Measurements from ENCODE around the gene EGFL7. TPM values are rescaled to one million over a fixed set of nuclear protein-coding genes. Genes with fewer than 3 reads are reported as not detected.

Gene EGFL7
- total and polyA plus RNA-seq, 11 donors, result 56.4 to 142 (median 94.5) TPM

DNA sequence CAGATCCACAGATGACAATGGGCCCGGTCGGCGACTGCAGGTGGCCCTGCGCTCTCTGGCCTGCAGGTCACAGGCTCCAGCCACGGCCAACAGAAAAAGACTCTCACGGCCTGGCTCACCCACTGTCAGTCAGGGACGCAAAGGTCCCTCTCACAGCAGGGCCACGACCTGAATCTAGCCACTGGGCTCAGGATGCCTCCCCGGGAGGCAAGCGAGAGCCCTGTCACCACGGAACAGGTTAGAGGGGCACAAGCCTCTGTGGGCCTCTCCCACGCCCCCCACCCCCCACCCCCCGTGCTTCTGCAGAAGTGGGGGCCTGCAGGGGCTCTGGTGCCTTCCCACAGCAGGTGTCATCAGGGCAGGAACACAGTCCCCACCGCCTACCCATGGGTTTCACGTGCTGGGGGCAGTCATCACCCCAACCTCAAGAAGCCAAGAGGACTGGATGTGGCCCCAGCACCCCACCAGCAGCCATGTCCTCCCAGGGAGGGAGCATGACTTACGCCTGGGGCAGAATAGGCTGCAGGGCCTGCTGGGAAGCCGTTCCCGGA is 17.3 kb upstream of the EGFL7 start:
- WGBS, 4 donors, result 51 to 87% (median 58%) methylated on average over 12 to 18 of the region's 18 CpGs
- intact Hi-C loops (cut with DNase I), result loop anchor here in 1 of 10 donors (2.0 kb wide), 1 partner anchor 13 kb away; no protein-coding TSS in a partner anchor
- Histone ChIP-seq H3K27ac (peak overlapping the region; percentile 78 to 99 (median 94)), H3K4me3 (peak overlapping the region in 11 of 12 donors; percentile 28 to 64 (median 53)), H3K4me1 (peaks cover 4 to 77% (median 50%) of the 10 kb centered on the region in 12 donors), H3K27me3 (peaks cover 0 to 3% (median 0%) of the 10 kb centered on the region in 9 donors), H3K9me3 (no peaks in the 10 kb centered on the region), H3K36me3 (no peaks in the 10 kb centered on the region)
- DNase-seq (peak in 1 of 5 donors; percentile 34), ATAC-seq (peak in 1 of 4 donors; percentile 1)
- TF ChIP-seq POLR2A (IDR thresholded peaks at IDR 0.05), result no peak
- no peak for TF ChIP-seq CTCF (IDR thresholded peaks at IDR 0.05)

DNA sequence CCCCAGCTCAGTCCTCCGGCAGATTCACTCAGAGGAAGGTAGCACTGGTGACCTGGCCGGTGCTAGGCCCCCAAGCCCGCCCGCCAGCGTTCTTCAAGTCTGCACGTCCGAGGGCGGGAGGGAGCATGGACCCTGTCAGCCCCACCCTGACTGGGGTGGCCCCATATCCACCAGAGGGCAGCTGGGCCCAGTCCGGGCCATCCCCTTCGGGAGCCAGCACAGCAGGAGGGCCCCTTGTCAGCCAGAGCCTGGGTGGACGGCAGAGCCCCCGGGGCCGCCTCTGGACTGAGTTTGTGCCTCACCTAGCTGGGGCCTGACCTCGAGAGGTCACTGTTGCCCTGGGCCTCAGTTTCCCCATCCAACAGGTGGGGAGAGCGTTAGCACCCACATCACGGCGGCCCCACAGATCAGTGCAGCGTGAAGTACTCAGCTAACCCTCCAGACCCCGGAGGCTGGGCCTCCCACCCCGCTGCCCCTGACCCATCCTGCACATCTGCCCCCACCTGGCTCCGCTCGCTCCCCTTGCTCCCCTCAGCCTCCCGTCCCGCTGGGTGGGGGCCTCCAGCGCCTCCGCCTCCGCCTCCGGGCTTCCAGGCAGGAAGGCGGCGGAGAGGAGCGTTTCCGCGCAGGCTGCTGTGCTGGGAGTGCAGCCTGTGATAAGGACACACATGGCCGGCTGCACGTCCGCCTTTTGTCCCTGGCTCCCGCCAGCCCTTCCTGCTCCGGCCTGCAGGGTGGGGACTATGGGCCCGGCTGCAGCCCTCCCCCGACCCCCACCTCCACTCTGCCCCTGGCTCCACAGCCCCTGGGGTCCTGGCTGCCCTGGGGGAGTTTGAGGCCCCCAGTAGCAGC is 16.6 kb upstream of the EGFL7 start:
- peak; percentile 49 to 73 (median 67) for ATAC-seq
- Histone ChIP-seq H3K9me3 (no peaks in the 10 kb centered on the region), H3K4me1 (peaks cover 4 to 74% (median 43%) of the 10 kb centered on the region in 12 donors), H3K27ac (peak overlapping the region; percentile 78 to 99 (median 94)), H3K36me3 (no peaks in the 10 kb centered on the region), H3K4me3 (peak overlapping the region; percentile 19 to 64 (median 52)), H3K27me3 (peaks cover 0 to 3% (median 0%) of the 10 kb centered on the region in 9 donors)
- intact Hi-C loops (cut with DNase I), result loop anchor here in 4 of 10 donors (1.0 to 2.0 kb wide), 3 partner anchors 13 to 17 kb away; partner anchors contain the start of gene EGFL7 (in 3 of the 4)
- TF ChIP-seq CTCF (IDR thresholded peaks at IDR 0.05) (peak in 8 of 12 donors; percentile 9 to 42 (median 26)), POLR2A (IDR thresholded peaks at IDR 0.05) (no peak)
- peak; percentile 88 to 93 (median 88) for DNase-seq
- 24 to 51% (median 31%) methylated on average over 12 to 40 of the region's 40 CpGs for WGBS, 4 donors

- Histone ChIP-seq H3K36me3 (no peaks in the 10 kb centered on the region), H3K27ac (peak overlapping the region; percentile 78 to 99 (median 94)), H3K4me3 (peak overlapping the region; percentile 19 to 64 (median 52)), H3K4me1 (peaks cover 0 to 71% (median 40%) of the 10 kb centered on the region in 12 donors), H3K9me3 (no peaks in the 10 kb centered on the region), H3K27me3 (peaks cover 0 to 3% (median 0%) of the 10 kb centered on the region in 9 donors)
- DNase-seq (peak; percentile 22 to 67 (median 35)), ATAC-seq (no peak)
- intact Hi-C loops (cut with DNase I), result loop anchor here in 3 of 10 donors (1.0 to 2.0 kb wide), 2 partner anchors 15 to 16 kb away; partner anchors contain the start of gene EGFL7 (in 3 of the 3)
- 63 to 68% (median 64%) methylated on average over 20 to 29 of the region's 29 CpGs for WGBS, 4 donors
- TF ChIP-seq POLR2A (IDR thresholded peaks at IDR 0.05) (no peak), CTCF (IDR thresholded peaks at IDR 0.05) (no peak)
Observed at GRCh38 chr9:136646827-136647711, 15.6 kb upstream of the EGFL7 start.
